PC-3 (cell line): Measurements from ENCODE around the gene ALDH5A1.
"Not testable (repeated sequence)": the region's sequence is repeated elsewhere in the genome, so short reads cannot be mapped to it uniquely, and the experiment has no call there.

Experiments used
- CTCF ChIP-seq: fragments of 300-600 bp; sonication (generic); conservative IDR thresholded peaks from 2 replicates; pipeline ENCODE4 v1.5.1; 2017; ENCODE audit warnings: antibody characterized with exemption, low read depth, mild to moderate bottlenecking, low read length
- EZH2 ChIP-seq: fragments of 300-600 bp; sonication (generic); IDR thresholded peaks from one replicate; pipeline ENCODE4 v1.6.1; 2017; ENCODE audit warnings: antibody characterized with exemption, mild to moderate bottlenecking, low read length; ENCODE audit not compliant: unreplicated experiment
- EZH2phosphoT487 ChIP-seq: fragments of 300-600 bp; sonication (generic); IDR thresholded peaks from 2 replicates; pipeline ENCODE4 v1.6.1; 2018; ENCODE audit warnings: mild to moderate bottlenecking, antibody characterized with exemption, low read length, borderline replicate concordance

GRCh38 chr6:24511976-24512375 is 17.2 kb downstream of the ALDH5A1 start:
- not testable (repeated sequence) for TF ChIP-seq CTCF, EZH2, EZH2phosphoT487
